Activated gamma-delta T cell (primary cell): ENCODE results near the gene ZNF280B.
"Not testable (repeated sequence)": the region's sequence is repeated elsewhere in the genome, so short reads cannot be mapped to it uniquely, and the experiment has no call there.

Experiments used
- DNase-seq: peaks from one replicate; lab custom pipeline; 2025; lab: John Stamatoyannopoulos, UW

The ZNF280B gene

DNA sequence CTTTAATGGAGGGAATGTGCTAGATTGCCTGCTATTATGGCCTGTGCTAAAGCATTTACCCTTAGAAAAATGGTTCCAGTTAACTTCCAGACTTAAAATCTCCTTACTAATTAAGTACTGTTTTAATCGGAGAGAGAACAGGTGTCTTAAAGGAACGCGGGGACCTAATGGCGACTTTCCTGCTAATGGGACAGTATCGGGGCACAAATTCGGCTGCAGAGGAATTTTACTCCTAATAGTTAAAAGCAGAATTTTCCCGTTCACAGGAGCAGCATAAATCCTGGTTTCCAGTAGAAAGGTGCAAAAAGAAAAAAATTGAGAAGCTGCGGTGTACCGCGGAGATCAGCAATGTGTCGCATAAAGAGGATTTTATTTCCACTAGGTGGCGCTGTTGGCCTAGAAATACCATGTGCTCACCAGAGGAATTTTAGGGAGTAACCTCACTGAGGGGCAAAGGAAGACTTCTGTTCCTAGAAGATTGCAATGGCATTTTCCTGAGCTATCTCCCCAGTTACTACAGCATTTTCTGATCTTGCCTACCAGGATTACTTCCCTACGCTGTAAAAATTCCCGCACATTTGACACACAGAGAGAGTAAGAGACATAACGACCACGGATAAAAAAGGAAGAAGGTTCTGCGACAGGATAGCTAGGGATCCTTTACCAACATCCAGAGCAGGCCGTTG lies 44.5 kb downstream of the ZNF280B start:
- DNase-seq, result no peak

DNA sequence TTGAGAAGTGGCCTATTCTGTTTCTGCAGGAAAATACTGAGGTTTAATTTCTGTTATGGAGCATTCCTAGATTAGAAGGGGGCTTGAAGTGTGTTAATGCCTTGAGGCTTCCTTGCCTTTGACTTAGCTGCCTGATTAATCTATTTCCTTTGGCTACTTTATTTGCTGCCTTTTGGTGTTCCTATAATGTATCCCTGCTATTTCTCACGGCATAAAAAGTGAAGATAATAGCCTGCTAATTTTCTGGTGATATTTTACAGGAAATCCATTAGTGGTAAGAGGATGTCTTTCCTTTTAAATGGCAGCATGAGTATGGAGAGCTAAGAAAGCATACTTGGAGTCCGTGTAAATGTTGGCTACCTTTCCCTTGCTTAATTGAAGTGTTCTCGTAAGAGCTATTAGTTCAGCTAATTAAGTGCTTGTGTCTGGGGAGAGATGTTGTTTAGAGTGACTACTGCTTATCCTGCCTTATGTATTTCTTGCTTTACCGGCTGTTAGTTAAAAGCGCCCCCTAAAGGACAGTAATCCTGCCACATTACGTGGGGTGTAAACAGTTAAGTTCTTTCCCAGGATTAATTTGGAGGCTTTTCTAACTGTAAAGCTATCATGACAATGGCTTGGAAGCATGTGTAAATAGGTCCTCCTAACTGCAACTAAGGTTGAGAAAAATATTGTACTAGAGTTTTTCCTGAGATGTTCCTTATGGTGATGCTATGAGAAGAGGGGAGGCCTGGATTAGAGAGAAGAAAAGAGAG lies 45.6 kb downstream of the ZNF280B start:
- DNase-seq, result no peak

DNA sequence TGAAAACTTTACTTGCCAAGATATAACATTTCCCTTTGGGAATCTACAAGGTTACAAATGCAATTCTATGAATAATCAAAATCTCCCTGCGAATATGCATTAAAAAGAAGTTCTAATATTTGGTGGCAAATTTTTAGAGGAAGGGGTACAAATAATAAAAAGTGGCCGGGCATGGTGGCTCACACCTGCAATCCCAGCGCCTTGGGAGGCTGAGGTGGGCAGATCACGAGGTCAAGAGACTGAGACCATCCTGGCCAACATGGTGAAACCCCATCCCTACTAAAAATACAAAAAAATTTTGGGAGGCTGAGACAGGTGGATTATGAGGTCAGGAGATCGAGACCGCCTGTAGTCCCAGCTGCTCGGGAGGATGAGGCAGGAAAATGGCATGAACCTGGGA lies 47.0 kb downstream of the ZNF280B start:
- DNase-seq, result no peak

DNA sequence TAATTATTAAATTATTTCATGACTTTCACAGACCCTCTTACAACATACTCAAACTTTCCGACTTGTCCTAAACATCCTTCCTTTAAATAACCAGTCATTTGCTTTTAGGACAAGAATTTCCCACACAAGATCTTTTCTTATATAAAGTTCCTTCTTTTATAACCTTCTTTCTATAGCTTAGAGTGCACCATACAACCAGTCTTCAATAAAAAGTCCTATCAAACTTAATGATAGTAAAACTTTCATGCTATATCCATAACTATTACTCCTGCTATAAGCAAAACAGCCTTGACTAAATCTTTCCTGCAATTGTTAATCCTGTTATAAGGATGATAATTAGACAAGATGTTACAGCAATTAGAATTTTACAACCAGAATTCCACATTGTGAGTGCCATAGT lies 47.4 kb downstream of the ZNF280B start:
- DNase-seq, result no peak

GRCh38 chr22:22460635-22461034 lies 47.9 kb downstream of the ZNF280B start:
- DNase-seq, result no peak

- no peak for DNase-seq
Measured at GRCh38 chr22:22460060-22460459, 48.5 kb downstream of the ZNF280B start.

- DNase-seq, result no peak
Measured at GRCh38 chr22:22458896-22459588, 49.5 kb downstream of the ZNF280B start.

GRCh38 chr22:22458387-22458786 lies 50.2 kb downstream of the ZNF280B start:
- DNase-seq, result no peak

- DNase-seq, result no peak
Measured at GRCh38 chr22:22454997-22455396, 53.5 kb downstream of the ZNF280B start.

DNA sequence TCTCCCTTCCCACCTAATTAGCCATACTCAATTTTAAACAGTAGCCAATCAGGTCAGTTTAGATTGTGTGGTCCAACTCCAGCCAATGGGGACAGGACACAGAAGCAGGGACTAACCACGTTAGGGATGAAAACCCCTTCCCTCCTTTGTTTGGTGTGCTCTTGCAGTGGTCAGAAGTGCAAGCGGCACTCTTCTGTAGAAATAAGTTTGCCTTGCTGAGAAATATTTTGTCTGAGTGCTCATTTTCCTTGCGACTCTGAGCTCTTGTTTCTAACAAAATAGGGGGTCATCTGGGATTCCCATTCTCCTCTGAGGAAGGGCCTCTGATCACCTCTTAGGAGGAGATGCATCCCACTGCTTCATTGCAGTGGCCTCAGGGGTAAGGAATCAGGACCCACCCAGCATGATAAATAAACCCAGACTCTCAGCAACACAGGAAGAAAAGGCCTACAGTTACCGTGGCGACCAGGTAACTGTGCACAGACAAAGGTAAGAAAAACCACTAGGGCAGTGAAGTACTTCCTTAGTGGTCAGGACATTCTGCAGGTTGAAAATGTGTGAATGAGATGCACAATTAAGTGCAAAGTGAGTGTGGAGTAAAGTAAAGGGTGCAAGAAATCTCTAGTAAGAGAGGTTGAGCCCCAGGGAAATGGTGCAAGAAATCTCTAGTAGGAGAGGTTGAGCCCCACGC lies 55.4 kb downstream of the ZNF280B start:
- no peak for DNase-seq

DNA sequence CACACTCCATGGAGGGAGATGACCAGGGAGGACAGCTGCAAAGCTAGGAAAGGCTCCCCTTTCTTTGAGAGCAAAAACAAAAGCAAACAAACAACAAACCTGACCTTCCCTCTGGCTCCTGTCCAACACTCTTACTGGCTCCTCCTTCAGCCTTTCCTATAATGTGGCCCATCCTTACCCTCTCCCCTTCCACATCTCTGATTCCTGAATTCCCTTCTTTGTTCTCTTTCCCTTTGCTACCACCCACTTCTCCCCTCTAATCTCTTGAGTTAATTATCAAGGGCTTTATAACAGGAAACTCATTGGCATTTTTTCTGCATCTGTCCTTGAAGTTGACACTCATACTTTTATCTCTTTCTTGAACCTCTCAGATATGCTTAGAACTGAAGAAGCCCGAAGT lies 56.3 kb downstream of the ZNF280B start:
- no peak for DNase-seq

- DNase-seq, result no peak
Measured at GRCh38 chr22:22450343-22450839, 58.2 kb downstream of the ZNF280B start.

- DNase-seq, result no peak
Measured at GRCh38 chr22:22449819-22450218, 58.7 kb downstream of the ZNF280B start.

- no peak for DNase-seq
Measured at GRCh38 chr22:22446517-22446916, 62.0 kb downstream of the ZNF280B start.

DNA sequence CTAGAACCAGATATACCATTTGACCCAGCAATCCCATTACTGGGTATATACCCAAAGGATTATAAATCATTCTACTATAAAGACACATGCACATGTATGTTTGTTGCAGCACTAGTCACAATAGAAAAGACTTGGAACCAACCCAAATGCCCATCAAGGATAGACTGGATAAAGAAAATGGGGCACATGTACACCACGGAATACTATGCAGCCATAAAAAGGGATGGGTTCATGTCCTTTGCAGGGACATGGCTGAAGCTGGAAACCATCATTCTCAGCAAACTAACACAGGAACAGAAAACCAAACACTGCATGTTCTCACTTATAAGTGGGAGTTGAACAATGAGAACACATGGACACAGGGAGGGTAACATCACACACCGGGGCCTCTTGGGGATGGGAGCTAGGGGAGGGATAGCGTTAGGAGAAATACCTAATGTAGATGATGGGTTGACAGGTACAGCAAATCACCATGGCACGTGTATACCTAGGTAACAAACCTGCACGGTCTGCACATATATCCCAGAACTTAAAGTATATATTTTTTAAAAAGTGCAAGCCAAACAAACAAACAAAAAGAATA lies 64.4 kb downstream of the ZNF280B start:
- not testable (repeated sequence) for DNase-seq

DNA sequence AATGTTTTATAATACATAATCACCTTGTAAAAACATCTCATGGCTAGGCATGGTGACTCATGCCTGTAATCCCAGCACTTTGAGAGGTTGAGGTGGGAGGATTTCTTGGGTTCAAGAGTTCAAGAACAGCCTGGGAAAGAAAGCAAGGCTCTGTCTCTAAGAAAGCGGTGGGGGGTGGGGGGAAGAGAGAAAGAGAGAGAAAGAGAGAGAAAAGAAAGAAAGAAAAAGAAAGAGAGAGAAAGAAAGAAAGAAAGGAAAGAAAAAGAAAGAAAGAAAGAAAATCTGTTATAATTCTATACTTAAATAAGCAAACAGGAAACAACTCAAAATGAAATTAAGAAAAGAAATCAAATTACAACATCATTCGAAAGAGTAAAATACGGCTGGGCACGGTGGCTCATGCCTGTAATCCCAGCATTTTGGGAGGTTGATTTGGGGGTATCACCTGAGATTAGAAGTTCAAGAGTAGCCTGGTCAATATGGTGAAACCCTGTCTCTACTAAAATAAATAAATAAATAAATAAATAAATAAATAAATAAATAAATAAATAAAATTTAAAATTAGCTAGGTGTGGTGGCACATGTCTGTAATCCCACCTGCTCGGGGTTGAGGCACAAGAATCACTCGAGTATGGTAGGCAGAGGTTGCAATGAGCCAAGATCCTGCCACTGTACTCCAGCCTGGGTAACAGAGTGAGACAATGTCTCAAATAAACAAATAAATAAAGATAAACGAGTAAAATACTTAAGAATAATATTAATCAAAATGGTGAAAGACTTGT lies 65.4 kb downstream of the ZNF280B start:
- no peak for DNase-seq

DNA sequence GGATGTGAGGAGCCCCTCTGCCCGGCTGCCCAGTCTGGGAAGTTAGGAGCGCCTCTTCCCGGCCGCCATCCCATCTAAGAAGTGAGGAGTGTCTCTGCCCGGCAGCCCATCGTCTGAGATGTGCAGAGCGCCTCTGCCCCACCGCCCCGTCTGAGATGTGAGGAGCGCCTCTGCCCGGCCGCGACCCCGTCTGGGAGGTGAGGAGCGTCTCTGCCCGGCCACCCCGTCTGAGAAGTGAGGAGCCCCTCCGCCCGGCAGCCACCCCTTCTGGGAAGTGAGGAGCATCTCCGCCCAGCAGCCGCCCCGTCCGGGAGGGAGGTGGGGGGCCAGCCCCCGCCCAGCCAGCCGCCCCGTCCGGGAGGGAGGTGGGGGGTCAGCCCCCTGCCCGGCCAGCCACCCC lies 66.9 kb downstream of the ZNF280B start:
- not testable (repeated sequence) for DNase-seq

DNA sequence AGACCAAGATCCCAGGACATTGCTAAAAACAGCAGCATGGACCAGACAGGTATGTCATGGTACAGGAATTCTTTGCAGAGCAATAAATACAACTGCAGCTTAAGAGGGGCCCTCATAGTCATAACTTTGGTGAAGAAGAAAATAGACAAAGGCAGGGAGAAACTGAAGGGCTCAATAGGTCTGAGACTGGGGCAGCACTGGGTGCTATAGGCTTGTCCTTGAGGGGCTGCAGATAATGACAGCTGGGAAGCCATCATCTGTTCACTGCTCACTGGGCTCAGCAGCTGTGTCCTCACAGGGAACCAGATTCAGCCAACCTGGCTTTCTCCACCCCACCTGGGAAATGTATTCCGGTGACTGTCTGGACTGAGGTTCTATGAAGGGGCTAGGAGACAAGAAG lies 68.4 kb downstream of the ZNF280B start:
- no peak for DNase-seq
